GM12874 (cell line): ENCODE measurements around the gene CCN6.

Source experiments
- TF ChIP-seq, protein P1 (sequence below): IDR thresholded peaks from 2 replicates; pipeline ENCODE4 v1.5.1; 2011; ENCODE audit warnings: low read depth, mild to moderate bottlenecking, control low read depth, low read length, moderate library complexity; ENCODE audit not compliant: insufficient read depth

The CCN6 gene

GRCh38 chr6:112087916-112088315 lies 34.0 kb downstream of the CCN6 start:
- TF ChIP-seq, protein P1, sequence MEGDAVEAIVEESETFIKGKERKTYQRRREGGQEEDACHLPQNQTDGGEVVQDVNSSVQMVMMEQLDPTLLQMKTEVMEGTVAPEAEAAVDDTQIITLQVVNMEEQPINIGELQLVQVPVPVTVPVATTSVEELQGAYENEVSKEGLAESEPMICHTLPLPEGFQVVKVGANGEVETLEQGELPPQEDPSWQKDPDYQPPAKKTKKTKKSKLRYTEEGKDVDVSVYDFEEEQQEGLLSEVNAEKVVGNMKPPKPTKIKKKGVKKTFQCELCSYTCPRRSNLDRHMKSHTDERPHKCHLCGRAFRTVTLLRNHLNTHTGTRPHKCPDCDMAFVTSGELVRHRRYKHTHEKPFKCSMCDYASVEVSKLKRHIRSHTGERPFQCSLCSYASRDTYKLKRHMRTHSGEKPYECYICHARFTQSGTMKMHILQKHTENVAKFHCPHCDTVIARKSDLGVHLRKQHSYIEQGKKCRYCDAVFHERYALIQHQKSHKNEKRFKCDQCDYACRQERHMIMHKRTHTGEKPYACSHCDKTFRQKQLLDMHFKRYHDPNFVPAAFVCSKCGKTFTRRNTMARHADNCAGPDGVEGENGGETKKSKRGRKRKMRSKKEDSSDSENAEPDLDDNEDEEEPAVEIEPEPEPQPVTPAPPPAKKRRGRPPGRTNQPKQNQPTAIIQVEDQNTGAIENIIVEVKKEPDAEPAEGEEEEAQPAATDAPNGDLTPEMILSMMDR: no peak

GRCh38 chr6:112096901-112097300 lies 43.0 kb downstream of the CCN6 start:
- TF ChIP-seq, protein P1: no peak

DNA sequence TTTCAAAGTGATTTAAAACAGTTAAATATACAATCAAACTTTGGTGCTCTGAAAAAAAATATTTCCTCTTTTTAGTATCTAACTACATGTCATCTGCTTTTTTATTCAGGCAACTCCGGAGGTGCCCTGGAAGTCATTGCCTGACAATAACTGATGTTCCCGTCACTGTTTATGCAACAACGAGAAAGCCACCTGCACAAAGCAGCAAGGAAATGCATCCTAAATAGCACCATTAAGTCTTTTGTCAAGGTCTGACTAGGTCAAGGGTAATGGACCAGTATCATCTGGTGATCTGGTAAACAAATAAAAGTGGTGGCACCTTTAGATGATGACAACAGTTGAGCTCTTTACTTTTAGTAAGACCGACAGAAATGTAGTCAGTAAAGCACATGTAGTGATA lies 46.7 kb downstream of the CCN6 start:
- TF ChIP-seq, protein P1: no peak

DNA sequence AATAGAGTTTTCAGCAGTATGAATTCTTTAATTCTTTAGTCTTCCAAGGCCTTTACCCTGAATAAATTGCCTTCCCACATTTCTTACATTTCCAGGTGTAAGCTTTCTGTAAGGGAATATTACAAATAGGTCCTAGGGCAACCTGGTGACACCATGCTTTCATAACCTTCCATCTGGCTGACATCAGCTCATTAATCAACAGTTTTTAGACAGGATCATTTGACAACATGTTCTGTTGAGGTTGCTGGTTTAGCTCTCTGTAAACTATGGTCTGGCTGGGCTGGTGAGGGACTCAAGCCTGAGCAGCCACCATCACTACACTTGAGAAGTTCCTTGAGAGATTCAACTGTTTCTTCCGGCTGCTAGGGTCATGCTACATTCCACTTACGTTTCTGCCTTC lies 52.7 kb downstream of the CCN6 start:
- TF ChIP-seq, protein P1: no peak

DNA sequence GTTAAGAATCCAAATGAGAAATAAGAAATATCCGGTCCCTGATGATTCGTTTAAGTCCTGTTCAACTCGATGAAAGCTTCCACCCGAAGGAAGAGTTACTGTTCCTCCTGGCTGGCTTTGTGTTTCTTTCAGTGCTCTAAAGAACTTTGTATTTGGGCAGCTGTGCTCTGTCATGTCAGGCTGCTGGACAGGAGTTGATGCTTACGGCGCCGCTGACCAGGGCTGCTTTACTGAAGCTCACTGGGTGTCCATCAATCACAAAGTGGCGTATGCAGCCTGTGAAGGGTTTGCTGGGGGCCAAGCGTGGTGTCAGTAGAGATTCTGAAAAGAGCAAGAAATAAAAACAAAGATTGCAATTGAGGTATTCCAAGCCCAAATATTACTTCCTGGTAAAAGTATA lies 55.4 kb downstream of the CCN6 start:
- TF ChIP-seq, protein P1: no peak

- TF ChIP-seq, protein P1: no peak
Measured at GRCh38 chr6:112113431-112113830, 59.5 kb downstream of the CCN6 start.

GRCh38 chr6:112113918-112114317 lies 60.0 kb downstream of the CCN6 start:
- TF ChIP-seq, protein P1: no peak

- TF ChIP-seq, protein P1: no peak
Measured at GRCh38 chr6:112114577-112115223, 60.8 kb downstream of the CCN6 start.
